HEK293 (cell line): ENCODE results near the gene SMIM7.

Experiments
- CTCF ChIA-PET: fragments of 350-600 bp; formaldehyde crosslinking; extraction: SDS; loops from one replicate; lab custom pipeline; 2021; ENCODE audit warnings: antibody characterized with exemption; lab: Yijun Ruan, JAX
- POLR2A ChIA-PET: fragments of 300-600 bp; formaldehyde crosslinking; extraction: SDS; loops from one replicate; lab custom pipeline; 2020; ENCODE audit warnings: antibody characterized with exemption, inconsistent platforms; lab: Yijun Ruan, JAX
- H3K27ac ChIP-seq: fragments of 200-500 bp; sonication (Bioruptor generic); 2 replicates; pipeline ENCODE4 v1.5.1; 2014; ENCODE audit warnings: low read depth, low read length, control low read depth, inconsistent platforms; ENCODE audit errors: extremely low read depth
- H3K36me3 ChIP-seq, 2 experiments: fragments of 200-500 bp in 1 of 2; sonication (Bioruptor generic) in 1 of 2; 1 replicate in 1 of 2; 2 replicates in 1 of 2; pipeline ENCODE4 v1.5.1; 2014 to 2017; ENCODE audit warnings: inconsistent platforms in 2 of 2, low read length in 2 of 2; ENCODE audit not compliant: control insufficient read depth in 2 of 2, insufficient read depth in 1 of 2
- H3K4me1 ChIP-seq: fragments of 200-500 bp; sonication (Bioruptor generic); 2 replicates; pipeline ENCODE4 v1.5.1; 2014; ENCODE audit warnings: mild to moderate bottlenecking, low read length, inconsistent platforms; ENCODE audit not compliant: control insufficient read depth, insufficient read depth
- H3K4me3 ChIP-seq: 2 replicates; pipeline ENCODE4 v1.5.1; 2011; ENCODE audit warnings: low read depth, mild to moderate bottlenecking, control low read depth, low read length, moderate library complexity
- H3K9me3 ChIP-seq: fragments of 200-500 bp; sonication (Bioruptor generic); 2 replicates; pipeline ENCODE4 v1.5.1; 2014; ENCODE audit warnings: low read depth, low read length, inconsistent platforms; ENCODE audit not compliant: control insufficient read depth, insufficient read depth
- EGR2 ChIP-seq: fragments of 450-650 bp; formaldehyde crosslinking; IDR thresholded peaks from 2 replicates; pipeline ENCODE4 v1.5.1; 2016; ENCODE audit warnings: low read depth, missing biosample characterization, missing genetic modification characterization
- ELK4 ChIP-seq: IDR thresholded peaks from 2 replicates; pipeline ENCODE4 v1.6.1; 2011; ENCODE audit warnings: mild to moderate bottlenecking, low read depth, low read length, borderline replicate concordance
- GFI1B ChIP-seq: fragments of 450-650 bp; formaldehyde crosslinking; IDR thresholded peaks from 2 replicates; pipeline ENCODE4 v1.5.1; 2016; ENCODE audit warnings: missing biosample characterization, missing genetic modification characterization
- GLIS2 ChIP-seq: fragments of 450-650 bp; formaldehyde crosslinking; IDR thresholded peaks from 2 replicates; pipeline ENCODE4 v1.5.1; 2016; ENCODE audit warnings: missing biosample characterization, missing genetic modification characterization
- INSM2 ChIP-seq: fragments of 450-650 bp; formaldehyde crosslinking; IDR thresholded peaks from 2 replicates; pipeline ENCODE4 v1.5.1; 2016; ENCODE audit warnings: missing biosample characterization, missing genetic modification characterization
- PATZ1 ChIP-seq: fragments of 450-650 bp; formaldehyde crosslinking; IDR thresholded peaks from 2 replicates; pipeline ENCODE4 v1.5.1; 2016; ENCODE audit warnings: missing biosample characterization, missing genetic modification characterization
- TCF7L2 ChIP-seq: IDR thresholded peaks from 2 replicates; pipeline ENCODE4 v1.6.1; 2011; ENCODE audit warnings: low read depth, mild to moderate bottlenecking, inconsistent platforms, low read length, moderate library complexity, borderline replicate concordance
- TSHZ1 ChIP-seq: fragments of 450-650 bp; formaldehyde crosslinking; IDR thresholded peaks from 2 replicates; pipeline ENCODE4 v1.5.1; 2016; ENCODE audit warnings: missing biosample characterization, missing genetic modification characterization, borderline replicate concordance
- ZBTB7A ChIP-seq: fragments of 450-650 bp; formaldehyde crosslinking; IDR thresholded peaks from 2 replicates; pipeline ENCODE4 v1.5.1; 2016; ENCODE audit warnings: low read depth, missing biosample characterization, missing genetic modification characterization
- ZNF133 ChIP-seq: fragments of 450-650 bp; formaldehyde crosslinking; IDR thresholded peaks from 2 replicates; pipeline ENCODE4 v1.5.1; 2016; ENCODE audit warnings: missing biosample characterization, missing genetic modification characterization
- ZNF146 ChIP-seq: fragments of 450-650 bp; formaldehyde crosslinking; IDR thresholded peaks from 2 replicates; pipeline ENCODE4 v1.5.1; 2016; ENCODE audit warnings: missing biosample characterization, missing genetic modification characterization
- ZNF221 ChIP-seq: fragments of 450-650 bp; formaldehyde crosslinking; IDR thresholded peaks from 2 replicates; pipeline ENCODE4 v1.5.1; 2017; ENCODE audit warnings: missing biosample characterization, missing genetic modification characterization, borderline replicate concordance
- ZNF274 ChIP-seq, 2 experiments: fragments of 200-500 bp in 1 of 2; fragments of 450-650 bp in 1 of 2; sonication (Bioruptor generic) in 1 of 2; formaldehyde crosslinking in 1 of 2; IDR thresholded peaks; 2 replicates each; pipeline versions ENCODE4 v1.5.1 to v1.6.1; 2014 to 2016; ENCODE audit warnings: borderline replicate concordance in 1 of 2, inconsistent platforms in 1 of 2, low read length in 1 of 2, missing biosample characterization in 1 of 2, missing genetic modification characterization in 1 of 2
- ZNF280D ChIP-seq: fragments of 450-650 bp; formaldehyde crosslinking; IDR thresholded peaks from 2 replicates; pipeline ENCODE4 v1.5.1; 2016; ENCODE audit warnings: missing biosample characterization, missing genetic modification characterization
- ZNF302 ChIP-seq: fragments of 450-650 bp; formaldehyde crosslinking; IDR thresholded peaks from 2 replicates; pipeline ENCODE4 v1.5.1; 2016; ENCODE audit warnings: missing biosample characterization, missing genetic modification characterization, low read depth
- ZNF311 ChIP-seq: fragments of 450-650 bp; formaldehyde crosslinking; IDR thresholded peaks from 2 replicates; pipeline ENCODE4 v1.5.1; 2017; ENCODE audit warnings: missing biosample characterization, missing genetic modification characterization, borderline replicate concordance
- ZNF324 ChIP-seq: fragments of 450-650 bp; formaldehyde crosslinking; IDR thresholded peaks from 2 replicates; pipeline ENCODE4 v1.5.1; 2016; ENCODE audit warnings: missing biosample characterization, missing genetic modification characterization
- ZNF394 ChIP-seq: fragments of 450-650 bp; formaldehyde crosslinking; IDR thresholded peaks from 2 replicates; pipeline ENCODE4 v1.5.1; 2016; ENCODE audit warnings: missing biosample characterization, missing genetic modification characterization, mild to moderate bottlenecking, moderate library complexity, borderline replicate concordance
- ZNF473 ChIP-seq: fragments of 450-650 bp; formaldehyde crosslinking; IDR thresholded peaks from 2 replicates; pipeline ENCODE4 v1.5.1; 2017; ENCODE audit warnings: missing biosample characterization, missing genetic modification characterization
- ZNF549 ChIP-seq: fragments of 450-650 bp; IDR thresholded peaks from 2 replicates; pipeline ENCODE4 v1.5.1; 2018; ENCODE audit warnings: missing biosample characterization, missing genetic modification characterization, mild to moderate bottlenecking, inconsistent platforms, moderate library complexity
- ZNF560 ChIP-seq: fragments of 450-650 bp; formaldehyde crosslinking; IDR thresholded peaks from 2 replicates; pipeline ENCODE4 v1.5.1; 2017; ENCODE audit warnings: missing biosample characterization, missing genetic modification characterization, borderline replicate concordance
- ZNF571 ChIP-seq: fragments of 450-650 bp; formaldehyde crosslinking; IDR thresholded peaks from 2 replicates; pipeline ENCODE4 v1.5.0; 2017; ENCODE audit warnings: missing biosample characterization, missing genetic modification characterization
- ZNF626 ChIP-seq: fragments of 450-650 bp; sonication (Bioruptor Pico); formaldehyde crosslinking; IDR thresholded peaks from 2 replicates; pipeline ENCODE4 v1.5.1; 2018; ENCODE audit warnings: missing biosample characterization, missing genetic modification characterization, inconsistent platforms
- ZNF777 ChIP-seq: fragments of 450-650 bp; formaldehyde crosslinking; IDR thresholded peaks from 2 replicates; pipeline ENCODE4 v1.5.1; 2017; ENCODE audit warnings: missing biosample characterization, missing genetic modification characterization, borderline replicate concordance
- ZNF792 ChIP-seq: fragments of 450-650 bp; formaldehyde crosslinking; IDR thresholded peaks from 2 replicates; pipeline ENCODE4 v1.5.1; 2016; ENCODE audit warnings: missing biosample characterization, missing genetic modification characterization

SMIM7 gene

GRCh38 chr19:16627193-16627927 is 32.6 kb downstream of the SMIM7 start:
- peak overlapping the region; percentile 60 for H3K4me3 ChIP-seq
- peak overlapping the region; percentile 63 for H3K27ac ChIP-seq
- H3K9me3 ChIP-seq, result no peaks in the 10 kb centered on the region
- peaks cover 5 to 33% of the 10 kb centered on the region in 2 experiments; a peak in 2 of 3 replicates for H3K36me3 ChIP-seq
- ChIA-PET CTCF (interaction anchor here (0.5 to 0.7 kb wide), 2 partner anchors 16 to 93 kb away, joined by 3 to 4 read pairs; no protein-coding TSS in a partner anchor), POLR2A (interaction anchor here (0.6 to 3.1 kb wide), 17 partner anchors 9 to 682 kb away, joined by 3 to 20 read pairs (median 6); partner anchors contain the start of genes C19orf44, CALR3, DDA1 and SLC35E1)
- H3K4me1 ChIP-seq, result no peaks in the 10 kb centered on the region
- no peak for TF ChIP-seq ZNF626 (tag by site-specific recombination)
- no peak for TF ChIP-seq ZNF280D
- no peak for TF ChIP-seq ZNF221
- no peak for TF ChIP-seq ZNF133 (tag by site-specific recombination)
- no peak for TF ChIP-seq TSHZ1 (tag by site-specific recombination)
- TF ChIP-seq GLIS2, result peak; percentile 72; the same call in 1 of the 2 replicates
- TF ChIP-seq ZBTB7A, result peak; percentile 81
- TF ChIP-seq ZNF560 (tag by site-specific recombination), result no peak
- no peak for TF ChIP-seq ZNF777 (tag by site-specific recombination)
- no peak for TF ChIP-seq EGR2
- TF ChIP-seq ZNF394 (tag by site-specific recombination), result peak; percentile 50; the same call in 1 of the 2 replicates
- TF ChIP-seq ZNF311 (tag by site-specific recombination), result no peak
- TF ChIP-seq ZNF549 (tag by site-specific recombination), result no peak
- no peak for TF ChIP-seq PATZ1 (tag by site-specific recombination)
- no peak for TF ChIP-seq ELK4
- no peak for TF ChIP-seq INSM2
- no peak for TF ChIP-seq TCF7L2
- no peak; the same call in 1 of the 2 replicates for TF ChIP-seq GFI1B (tag by site-specific recombination)
- TF ChIP-seq ZNF324 (tag by site-specific recombination), result no peak
- no peak for TF ChIP-seq ZNF571
- no peak for TF ChIP-seq ZNF473
- TF ChIP-seq ZNF302 (tag by site-specific recombination), result no peak
- TF ChIP-seq ZNF792 (tag by site-specific recombination), result no peak
- no peak for TF ChIP-seq ZNF146 (tag by site-specific recombination)
- TF ChIP-seq ZNF274 (IDR thresholded peaks at IDR 0.05; ENCODE audit: low read length), result no peak
- TF ChIP-seq ZNF274 (tag by site-specific recombination; IDR thresholded peaks at IDR 0.05; ENCODE audit: borderline replicate concordance), result no peak
